Testis (tissue), 2 donors: ENCODE measurements around the gene CROCC2.

Source experiments
- POLR2A ChIP-seq: fragments of 450-650 bp; IDR thresholded peaks from one replicate; pipeline ENCODE4 v1.6.1; 2017; ENCODE audit warnings: antibody characterized with exemption, mild to moderate bottlenecking, moderate library complexity
- TF ChIP-seq, protein P1 (sequence below), 3 experiments: fragments of 450-650 bp in 2 of 3; fragments of 200-600 bp in 1 of 3; sonication (generic) in 1 of 3; IDR thresholded peaks; one replicate each; pipeline ENCODE4 v1.5.1; 2016 to 2019; ENCODE audit warnings: antibody characterized with exemption in 3 of 3, mild to moderate bottlenecking in 2 of 3, moderate library complexity in 1 of 3

DNA sequence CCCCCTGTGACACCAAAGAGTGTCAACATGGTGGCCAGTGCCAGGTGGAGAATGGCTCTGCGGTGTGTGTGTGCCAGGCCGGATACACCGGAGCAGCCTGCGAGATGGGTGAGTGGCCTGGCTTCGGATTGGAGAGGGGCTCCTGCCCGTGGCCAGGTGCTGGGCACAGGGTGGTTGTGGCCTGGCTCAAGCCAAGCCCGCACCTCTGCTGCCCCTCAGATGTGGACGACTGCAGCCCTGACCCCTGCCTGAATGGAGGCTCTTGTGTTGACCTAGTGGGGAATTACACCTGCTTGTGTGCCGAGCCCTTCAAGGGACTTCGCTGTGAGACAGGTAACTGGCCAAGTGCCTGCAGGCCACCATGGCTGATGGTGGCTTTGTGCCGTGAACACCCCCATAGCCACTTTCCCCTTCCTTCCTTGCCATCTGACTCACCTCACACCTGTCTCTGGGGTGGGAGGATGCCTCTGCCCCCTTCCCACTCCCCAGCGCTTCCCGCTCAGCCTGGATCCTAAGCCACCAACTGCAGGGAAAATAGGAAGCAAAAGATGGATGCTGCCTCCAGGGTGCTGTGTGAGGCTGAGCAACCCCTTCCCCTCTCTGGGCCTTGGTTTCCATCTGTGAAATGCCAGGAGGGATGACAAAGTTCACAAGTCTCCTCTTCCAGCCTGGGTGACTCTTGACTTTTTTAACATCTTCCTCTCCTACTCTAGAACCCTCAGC, 134.1 kb downstream of the CROCC2 start:
- TF ChIP-seq POLR2A = no peak
- TF ChIP-seq, protein P1, sequence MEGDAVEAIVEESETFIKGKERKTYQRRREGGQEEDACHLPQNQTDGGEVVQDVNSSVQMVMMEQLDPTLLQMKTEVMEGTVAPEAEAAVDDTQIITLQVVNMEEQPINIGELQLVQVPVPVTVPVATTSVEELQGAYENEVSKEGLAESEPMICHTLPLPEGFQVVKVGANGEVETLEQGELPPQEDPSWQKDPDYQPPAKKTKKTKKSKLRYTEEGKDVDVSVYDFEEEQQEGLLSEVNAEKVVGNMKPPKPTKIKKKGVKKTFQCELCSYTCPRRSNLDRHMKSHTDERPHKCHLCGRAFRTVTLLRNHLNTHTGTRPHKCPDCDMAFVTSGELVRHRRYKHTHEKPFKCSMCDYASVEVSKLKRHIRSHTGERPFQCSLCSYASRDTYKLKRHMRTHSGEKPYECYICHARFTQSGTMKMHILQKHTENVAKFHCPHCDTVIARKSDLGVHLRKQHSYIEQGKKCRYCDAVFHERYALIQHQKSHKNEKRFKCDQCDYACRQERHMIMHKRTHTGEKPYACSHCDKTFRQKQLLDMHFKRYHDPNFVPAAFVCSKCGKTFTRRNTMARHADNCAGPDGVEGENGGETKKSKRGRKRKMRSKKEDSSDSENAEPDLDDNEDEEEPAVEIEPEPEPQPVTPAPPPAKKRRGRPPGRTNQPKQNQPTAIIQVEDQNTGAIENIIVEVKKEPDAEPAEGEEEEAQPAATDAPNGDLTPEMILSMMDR (IDR thresholded peaks at IDR 0.05) = no peak
